GDM1 (cell line): Measurements from ENCODE around the gene SOBP.
"Not testable (repeated sequence)": the region's sequence is repeated elsewhere in the genome, so short reads cannot be mapped to it uniquely, and the experiment has no call there.

Experiments used
- DNase-seq: peaks from one replicate; lab custom pipeline; 2025; lab: John Stamatoyannopoulos, UW

SOBP gene

DNA sequence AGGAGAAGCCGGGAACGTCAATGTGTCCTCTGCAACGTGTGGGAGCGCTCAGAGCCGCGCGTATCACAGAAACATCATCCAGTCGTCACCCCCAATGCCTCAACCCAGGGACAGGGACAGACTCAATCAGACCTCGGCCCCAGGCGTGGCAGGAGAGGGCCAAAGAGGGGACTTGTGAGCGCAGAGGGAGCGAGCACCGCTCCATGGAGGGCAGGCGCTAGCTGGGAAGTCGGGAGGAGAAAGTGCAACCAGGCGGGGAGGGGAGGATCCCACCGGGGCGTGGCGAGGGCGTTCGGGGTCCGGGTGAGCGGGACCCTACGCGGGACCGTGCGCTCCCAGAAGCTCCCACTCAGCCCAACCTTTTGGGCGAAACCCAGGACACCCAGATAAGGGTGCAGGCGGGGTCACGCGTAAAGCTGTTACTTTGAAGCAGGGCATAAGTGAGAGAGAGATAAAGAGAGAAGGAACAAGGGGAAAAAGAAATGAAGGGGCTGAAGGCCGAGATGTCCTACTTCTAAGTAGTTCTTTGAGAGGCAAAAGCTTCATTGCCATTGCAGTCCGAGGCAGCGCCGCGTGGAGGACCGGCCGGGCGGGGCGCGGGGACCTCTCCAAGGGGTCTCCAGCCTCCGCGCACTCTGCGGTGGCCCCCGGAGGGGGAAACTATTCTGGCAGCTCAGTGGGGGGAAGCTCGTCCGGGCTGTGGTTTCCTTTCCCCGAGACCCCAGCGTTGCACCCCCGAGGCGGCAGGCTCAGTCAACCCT lies 862 bp upstream of the SOBP start:
- no peak for DNase-seq

DNA sequence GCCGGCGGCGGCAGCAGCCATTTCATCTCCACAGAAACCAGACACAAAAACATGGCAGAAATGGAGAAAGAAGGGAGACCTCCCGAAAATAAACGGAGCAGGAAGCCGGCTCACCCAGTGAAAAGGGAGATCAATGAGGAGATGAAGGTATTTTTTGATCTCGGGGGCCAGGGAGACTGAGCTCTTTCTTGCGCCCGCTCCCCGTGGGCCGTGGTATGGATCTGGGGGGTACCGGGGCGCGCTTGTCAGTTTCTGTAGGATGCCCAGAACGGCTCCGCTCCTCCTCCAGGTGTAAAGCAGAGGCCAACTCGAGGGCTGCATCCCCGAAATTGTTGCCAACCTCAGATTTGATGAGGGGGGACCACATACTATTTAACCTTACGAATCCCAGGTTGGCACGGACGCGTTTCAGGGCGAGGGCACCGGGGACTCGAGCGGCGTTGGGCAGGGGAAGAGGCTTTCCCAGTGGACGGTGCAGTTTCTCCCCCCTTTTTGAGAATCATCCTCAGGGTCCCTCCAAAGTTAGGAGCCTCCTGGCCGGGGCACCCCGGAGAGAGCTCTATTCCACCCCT lies 735 bp downstream of the SOBP start:
- DNase-seq = no peak

DNA sequence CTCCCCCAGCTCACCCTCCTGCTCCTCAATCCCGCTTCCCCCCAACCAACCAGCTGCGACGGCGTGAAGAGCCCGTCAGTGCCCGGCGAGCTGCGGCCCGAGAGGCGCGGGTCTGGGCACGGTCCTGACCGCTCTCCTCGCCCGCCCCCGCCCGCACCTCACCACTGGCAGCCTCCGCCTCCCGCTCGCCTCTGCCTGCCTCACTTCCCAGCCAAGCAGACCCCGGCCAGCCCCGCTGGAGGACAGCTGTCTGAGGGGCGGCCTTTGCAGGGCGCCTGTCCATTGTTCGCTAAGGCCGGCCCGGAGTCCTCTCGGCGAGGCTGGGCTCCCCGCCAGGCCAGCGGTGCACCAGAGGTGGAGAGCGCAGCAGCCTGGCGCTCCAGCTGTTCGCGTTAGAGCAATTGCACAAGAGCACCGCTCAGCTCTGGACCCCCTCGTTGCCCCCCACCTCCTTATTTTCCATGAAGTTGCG lies 1.3 kb downstream of the SOBP start:
- no peak for DNase-seq

DNA sequence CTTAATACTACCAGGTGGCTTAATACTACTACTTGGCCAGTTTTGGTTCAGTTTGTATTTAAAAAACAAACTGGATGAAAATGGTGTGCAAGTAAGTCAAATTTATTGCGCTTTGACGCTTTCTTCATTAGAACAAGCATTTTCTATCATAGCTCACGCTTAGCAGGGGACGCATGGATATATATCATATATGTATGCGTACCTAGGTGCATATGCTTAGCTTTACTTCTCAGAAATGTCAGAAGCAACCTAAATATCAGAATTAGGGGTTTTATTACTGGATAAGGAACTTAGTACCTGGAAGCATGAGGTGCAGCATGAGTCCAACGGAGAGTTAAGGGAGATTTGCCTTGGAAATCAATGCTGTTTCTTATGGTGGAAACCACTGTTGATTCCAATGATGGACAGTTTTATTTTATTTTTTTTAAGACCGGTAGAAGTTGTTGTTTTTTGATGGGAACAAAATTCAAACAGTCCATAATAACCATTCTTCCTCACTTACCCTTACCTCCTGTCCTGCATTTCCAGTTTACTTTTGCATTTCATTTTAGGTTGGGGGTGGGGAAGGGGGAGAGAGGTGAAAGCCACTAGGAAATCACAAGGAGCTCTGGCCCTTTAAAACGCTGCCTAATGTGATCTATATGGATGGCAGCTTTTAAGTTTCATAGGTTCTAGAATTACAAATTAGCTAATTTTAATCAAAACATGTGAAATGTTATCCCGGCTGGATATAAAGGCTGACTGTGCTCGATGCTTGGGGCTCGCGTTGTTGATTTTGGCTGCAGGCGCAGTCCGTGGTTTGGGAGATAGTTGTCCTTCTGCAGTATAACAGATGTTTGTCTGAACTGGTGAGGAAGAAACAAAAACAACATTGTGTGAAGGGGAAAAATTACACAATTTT lies 2.1 kb downstream of the SOBP start:
- no peak for DNase-seq

DNA sequence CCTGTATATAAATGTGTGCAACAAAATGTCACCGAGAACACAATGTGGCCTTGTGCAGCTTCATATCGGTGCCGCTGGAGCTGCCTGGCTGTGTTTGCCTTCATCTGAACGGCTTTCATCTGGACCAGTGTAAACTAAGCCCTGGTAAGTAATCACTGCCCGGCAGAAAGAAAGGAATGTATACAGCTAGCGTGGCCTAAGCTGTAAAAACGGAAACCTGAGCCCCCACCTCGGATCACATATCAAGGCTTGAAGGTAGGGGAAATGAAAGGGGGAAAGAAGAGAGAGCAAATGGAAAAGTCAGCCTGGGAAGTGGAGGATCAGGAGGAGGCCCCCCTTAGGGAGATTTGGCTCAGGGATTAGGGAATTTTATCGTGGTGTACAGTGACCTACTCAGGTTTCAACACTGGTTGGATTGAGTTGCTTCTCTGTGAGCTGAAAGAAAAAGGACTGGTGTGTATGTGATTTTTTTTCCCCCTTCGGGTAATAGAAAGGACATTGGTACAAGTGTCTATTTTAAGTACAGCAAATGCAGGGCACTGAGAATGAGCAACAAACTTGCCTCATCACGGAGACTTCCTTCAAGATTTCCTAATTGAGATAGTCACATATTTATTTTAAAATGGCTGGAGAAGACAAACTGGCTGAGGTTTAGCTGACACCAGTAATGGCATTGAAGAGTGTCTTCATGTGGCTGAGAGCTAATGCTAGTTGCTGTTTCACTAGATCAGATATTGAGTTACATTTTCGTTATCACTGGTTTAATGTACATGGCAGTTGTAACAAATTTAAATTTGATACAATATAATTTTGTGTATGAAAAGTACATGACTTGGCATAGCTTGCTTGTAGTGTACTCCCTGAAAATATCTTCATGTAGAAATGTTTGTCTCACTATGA lies 3.5 kb downstream of the SOBP start:
- DNase-seq = no peak

DNA sequence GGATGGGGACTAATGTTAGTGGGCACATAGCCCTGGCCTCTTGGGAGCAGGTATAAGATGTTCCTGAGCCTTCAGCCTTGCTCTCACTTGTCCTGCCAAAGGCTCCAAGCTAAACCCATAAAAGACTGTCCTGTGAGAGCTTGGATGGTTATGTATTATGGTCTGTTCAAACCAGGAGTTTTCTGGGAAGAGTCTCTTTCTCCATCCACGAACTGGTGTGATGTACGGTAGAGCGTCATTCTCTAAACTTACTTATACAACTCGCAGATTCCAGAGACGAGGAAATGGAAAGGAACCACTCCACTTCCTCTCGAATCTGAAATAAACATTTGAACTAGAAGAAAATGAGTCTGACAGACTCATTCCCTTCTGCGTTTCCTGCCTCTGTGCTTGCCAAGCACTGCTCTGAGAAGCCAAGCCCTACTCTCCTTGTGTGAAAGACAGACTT lies 5.3 kb downstream of the SOBP start:
- DNase-seq = no peak

DNA sequence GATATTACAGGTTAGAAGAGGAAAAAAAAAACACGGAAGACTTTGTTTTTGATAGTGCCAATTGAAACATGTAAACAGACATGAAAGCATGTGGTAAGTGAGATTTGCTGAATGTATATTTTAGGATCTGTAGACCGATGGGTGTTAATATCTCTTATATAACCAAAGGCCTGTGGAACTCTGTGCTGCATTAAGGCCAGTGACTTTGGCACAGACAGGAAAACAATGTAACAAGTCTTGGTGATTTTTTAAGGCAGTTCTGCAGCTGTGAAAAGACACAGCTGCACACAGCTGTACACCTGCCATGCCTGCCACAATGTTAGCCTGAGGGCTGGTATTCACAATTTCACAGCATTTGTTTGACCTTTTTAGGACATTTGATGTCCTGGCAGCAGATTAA lies 6.1 kb downstream of the SOBP start:
- DNase-seq = no peak

DNA sequence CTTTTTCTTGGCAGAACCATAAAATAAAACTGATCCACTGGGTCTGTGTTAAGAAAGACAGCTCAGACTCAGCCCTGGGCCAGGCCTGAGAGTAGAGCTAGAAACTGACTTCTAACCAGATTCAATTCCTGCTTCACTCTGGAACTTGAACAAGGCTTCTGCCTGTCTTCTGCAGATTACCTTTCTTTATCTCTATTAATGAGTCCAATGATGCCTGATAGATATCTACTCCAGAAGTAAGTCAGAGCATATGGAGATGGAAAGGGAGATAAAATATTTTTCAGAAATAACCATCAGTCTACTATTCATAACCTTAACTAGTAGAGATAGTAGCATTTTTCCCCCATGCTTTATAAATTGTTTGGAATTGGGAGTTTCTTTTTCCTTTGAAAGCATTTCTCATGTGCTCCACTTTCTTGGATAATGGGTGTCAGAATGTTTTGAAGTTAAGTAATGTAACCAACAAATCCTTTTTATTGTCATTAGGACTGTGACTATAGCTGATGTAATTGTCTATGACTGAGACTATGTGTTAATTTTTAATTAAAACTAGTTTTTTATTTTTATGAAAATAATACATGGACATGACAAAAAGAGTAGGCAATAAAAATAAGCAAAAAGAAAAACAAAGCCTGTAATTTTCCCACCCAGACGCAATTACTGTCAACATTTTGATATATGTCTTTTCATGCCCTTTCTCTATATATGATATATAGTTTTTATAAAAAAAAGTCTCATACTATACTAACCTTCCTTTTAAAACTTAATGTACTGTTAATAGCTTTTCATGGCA lies 7.2 kb downstream of the SOBP start:
- no peak for DNase-seq

DNA sequence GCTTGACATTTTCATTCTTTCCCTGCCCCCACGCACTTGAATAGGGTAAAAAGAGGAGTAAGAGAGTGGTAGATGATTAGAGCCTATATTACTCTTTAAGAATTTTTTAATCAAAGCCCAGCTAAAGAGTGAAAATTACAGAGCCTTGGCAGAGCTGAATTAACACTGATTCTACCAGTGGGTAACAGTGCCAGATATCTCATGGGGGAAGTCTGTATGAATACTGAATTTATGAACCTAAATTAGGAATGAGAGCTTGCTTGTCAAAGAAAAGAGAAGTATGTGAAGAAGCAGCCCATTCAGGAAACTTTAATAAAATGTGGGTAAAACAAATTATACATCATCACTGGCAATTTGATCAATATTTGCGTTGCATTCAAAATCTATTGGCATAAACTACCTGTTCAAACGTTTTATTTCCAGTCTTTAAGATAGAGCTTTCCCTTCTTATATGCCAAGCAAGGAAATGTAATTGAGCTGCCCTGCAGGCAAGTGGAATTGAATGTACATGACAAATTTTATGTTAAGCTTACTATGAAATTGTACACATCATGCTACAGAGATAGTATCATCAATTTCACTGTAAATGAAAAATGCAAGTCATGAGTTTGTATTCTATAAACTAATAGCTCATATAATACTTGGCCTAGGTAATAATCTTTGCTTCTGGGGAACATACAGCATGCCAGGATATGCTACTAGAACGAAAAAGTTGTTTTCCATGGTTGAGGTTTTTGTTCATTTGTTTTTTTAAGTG lies 14.5 kb downstream of the SOBP start:
- DNase-seq = no peak

DNA sequence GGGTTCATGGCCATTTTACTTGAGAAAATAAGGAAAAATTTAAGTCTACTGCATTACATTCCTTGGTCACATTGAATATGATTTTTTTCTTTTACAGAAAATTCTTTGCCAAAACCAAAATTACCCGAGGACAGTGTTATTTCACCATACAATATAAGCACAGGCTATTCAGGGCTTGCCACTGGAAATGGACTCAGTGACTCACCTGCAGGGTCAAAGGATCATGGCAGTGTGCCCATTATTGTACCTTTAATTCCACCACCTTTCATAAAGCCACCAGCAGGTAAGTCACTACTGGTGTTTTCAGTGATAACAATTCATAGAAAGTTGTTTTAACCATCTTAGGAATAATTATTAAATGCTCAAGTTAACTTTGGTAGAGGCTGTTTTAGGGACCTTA lies 16.2 kb downstream of the SOBP start:
- no peak for DNase-seq

DNA sequence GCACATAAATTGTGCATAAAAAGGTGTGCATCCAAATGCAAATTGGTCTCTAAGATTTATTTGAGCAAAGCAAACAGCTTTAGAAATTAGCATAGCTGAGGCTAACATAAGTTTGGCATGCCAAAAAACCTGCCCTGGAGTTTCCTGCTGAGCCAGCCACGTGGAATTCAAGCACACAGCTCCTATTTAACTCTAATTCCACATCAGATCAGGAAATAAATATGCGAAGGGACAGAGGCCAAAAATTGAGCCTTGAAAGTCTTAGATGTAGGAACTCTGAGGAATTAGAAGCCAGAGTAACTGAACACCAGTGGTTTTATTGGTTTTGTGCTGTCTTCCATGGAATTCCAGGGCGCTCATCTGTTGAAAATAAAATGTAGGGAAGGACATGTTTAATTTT lies 19.6 kb downstream of the SOBP start:
- DNase-seq = no peak

DNA sequence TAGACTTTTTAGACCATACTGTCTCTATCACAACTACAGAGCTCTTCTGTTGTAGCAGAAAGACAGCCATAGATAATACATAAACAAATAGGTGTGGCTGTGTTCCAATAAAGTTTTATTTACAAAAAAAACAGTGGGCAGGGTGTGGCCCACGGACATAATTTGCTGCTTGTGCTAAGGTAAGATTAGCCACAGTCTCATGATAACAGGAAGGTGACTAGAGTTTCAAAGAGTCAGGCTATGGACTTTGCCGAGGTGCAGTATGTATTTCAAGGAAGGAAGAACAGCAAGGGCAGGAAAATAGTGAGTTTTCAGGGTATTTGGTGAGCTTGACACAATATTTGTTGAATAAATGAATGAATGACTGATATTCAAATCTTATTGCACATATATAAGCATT lies 20.2 kb downstream of the SOBP start:
- no peak for DNase-seq

DNA sequence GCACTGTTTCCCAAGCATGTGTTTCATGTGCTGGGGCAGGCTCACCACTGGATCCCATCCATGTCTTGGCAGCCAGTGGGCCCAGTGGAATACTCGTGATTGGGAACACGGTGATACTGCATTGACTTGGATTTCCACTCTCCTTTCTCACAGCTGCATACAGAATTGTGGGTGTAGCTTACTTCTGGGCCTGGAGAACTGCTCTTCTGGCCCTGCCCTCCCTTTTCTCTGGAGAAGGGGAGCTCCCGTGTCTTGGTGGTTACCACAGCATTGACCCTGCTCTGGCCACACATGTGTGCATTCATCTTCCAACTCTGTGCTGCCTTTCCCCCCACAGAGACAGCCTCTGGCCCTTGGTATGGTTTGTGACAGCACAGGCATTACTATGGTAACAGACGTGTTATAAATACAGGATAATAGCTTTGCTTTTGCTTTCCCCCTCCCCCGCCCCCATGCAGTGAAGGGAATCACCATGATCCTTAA lies 21.6 kb downstream of the SOBP start:
- DNase-seq = no peak

DNA sequence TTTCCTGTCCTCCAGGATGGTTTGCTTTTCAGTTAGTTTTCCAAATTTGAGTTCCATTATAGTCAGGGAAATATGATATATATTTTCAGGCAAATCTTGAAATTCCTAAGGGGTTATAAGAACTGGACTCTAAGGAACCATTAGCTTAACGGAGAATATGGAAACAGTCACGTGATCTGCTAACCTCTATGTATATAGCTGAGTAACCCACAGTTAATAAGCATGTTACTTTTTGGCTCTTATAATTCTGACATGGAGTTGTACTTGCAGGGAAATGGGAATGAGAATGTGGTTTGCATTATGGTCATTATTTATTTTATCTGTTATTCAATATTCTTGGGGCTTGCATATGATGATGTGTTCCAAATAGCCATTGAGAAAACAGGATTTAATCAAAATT lies 23.3 kb downstream of the SOBP start:
- no peak for DNase-seq

DNA sequence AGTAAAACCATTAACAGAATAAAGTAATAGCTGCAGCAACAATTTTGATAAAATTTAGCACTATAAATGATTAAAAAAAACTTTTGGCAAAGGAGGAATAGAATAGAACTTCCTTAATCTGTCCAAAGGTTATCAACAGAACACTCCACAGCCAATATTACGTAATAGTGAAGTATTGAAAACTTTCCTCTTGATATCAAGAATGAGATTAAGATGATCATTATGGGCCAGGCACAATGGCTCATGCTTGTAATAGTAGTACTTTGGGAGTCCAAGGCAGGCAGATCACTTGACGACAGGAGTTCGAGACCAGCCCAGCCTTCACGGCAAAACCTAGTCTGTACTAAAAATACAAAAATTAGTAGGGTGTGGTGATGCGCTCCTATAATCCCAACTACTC lies 26.0 kb downstream of the SOBP start:
- DNase-seq = no peak

DNA sequence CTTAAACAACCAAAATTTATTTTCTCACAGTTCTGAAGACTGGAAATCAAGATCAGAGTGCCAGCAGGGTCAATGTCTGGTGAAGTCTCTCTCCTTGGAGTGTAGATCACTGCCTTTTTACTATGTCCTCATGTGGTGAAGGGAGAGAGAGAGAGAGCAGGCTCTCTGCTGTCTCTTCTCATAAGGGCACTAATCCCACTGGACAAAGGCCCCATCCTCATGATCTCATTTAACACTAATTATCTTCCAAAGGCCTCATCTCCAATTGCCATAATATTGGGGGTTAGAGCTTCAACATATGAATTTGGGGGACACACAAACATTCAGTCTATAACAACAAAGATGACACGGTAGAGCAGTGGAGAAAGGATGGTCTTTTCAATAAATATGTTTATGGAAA lies 27.4 kb downstream of the SOBP start:
- no peak for DNase-seq

DNA sequence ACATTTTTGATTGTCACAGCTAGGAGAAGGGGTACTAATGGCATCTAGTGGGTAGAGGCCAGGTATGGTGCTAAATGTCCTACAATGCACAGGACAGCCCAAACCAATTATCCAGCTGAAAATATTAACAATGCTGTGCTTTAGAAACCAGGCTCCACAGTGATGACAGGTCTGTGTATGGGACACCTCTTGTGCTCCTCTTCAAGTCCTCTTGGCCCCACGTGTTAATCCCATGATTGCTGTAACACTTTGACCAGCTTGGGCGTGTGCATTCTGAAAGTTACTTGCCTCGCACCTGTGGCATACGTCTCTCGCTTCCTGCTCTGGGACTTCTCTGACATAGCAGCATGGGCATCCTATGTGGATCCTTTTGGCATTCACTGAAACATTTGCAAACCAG lies 29.3 kb downstream of the SOBP start:
- not testable (repeated sequence) for DNase-seq

DNA sequence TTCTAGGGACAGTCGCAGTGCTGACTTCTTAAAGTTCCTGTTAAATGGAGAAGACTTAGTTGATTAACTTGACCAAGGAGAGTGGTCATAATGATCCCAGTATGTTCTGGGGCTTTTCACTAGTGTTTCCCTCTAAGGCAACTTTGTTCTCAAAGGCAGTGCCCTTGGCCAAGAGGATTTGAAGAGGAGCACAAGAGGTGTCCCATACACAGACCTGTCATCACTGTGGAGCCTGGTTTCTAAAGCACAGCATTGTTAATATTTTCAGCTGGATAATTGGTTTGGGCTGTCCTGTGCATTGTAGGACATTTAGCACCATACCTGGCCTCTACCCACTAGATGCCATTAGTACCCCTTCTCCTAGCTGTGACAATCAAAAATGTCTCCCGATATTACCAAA lies 30.8 kb downstream of the SOBP start:
- not testable (repeated sequence) for DNase-seq

DNA sequence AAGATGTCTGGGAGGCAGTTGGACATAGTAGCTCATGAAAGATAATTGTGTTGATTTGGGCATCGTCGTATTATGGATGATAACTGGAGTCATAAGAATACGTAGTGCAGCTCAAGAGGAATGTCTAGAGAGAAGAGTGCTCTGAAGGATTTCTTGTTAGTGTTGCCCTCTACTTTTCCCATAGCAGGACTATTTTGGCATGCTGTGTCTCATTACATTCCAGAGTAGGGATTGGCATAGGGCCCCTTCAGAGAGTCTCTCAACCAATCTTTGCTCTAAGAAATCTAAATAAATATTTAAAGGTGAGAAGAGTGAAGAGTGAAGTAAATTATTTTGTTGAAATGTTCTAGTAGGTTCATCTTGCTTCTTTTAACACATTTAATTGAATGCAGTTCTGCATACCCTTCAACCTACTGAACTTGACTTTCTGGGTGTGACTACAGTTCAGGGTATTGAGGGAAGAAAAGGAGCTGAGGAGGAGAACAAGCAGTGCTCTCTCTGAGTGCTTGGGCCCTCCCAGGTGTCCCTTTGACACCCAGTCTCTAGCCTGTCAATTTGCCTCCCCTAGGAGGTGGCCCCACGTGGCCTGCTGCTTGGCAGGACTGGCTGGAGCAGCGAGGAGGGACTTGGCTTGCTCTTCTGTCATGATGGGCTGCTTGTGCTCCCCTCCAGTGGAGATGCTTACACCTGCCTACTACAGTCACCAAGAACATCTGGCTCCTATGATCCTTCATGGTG lies 33.3 kb downstream of the SOBP start:
- no peak for DNase-seq
